Activated T-helper 17 cell treated with anti-CD3 and anti-CD28 coated beads, Interleukin-2, amount 50 U/mL, for 72 hours (primary cell): Measurements from ENCODE around the gene CD68. TPM values are rescaled to one million over a fixed set of nuclear protein-coding genes. Genes with fewer than 3 reads are reported as not detected.

Source experiments
- ATAC-seq: fragments of 150-1000 bp; cut with Tn5 transposase; replicated peaks from 2 replicates; pipeline ENCODE4 v1.10.0; 2021; ENCODE audit warnings: mild to moderate bottlenecking, moderate library complexity
- H3K27ac Mint-ChIP-seq: one replicate; pipeline ENCODE4 v1.8.0; 2022; ENCODE audit warnings: mixed read lengths
- H3K27me3 Mint-ChIP-seq: one replicate; pipeline ENCODE4 v1.8.0; 2022; ENCODE audit warnings: mixed read lengths
- H3K36me3 Mint-ChIP-seq: one replicate; pipeline ENCODE4 v1.8.0; 2022; ENCODE audit warnings: low read depth, mild to moderate bottlenecking, mixed read lengths
- H3K4me1 Mint-ChIP-seq: one replicate; pipeline ENCODE4 v1.8.0; 2022; ENCODE audit warnings: mixed read lengths
- H3K4me3 Mint-ChIP-seq: one replicate; pipeline ENCODE4 v1.8.0; 2022; ENCODE audit warnings: mild to moderate bottlenecking, mixed read lengths
- H3K9me3 Mint-ChIP-seq: one replicate; pipeline ENCODE4 v1.8.0; 2022; ENCODE audit warnings: mixed read lengths
- total RNA-seq, 2 donors: library from RNA; stranded (reverse); gene quantifications; one replicate each; pipeline ENCODE4 v1.2.3, GENCODE V29; 2022

CD68 gene
- total RNA-seq, 2 donors from 2014 or later, result 17.5 to 51.8 TPM

DNA sequence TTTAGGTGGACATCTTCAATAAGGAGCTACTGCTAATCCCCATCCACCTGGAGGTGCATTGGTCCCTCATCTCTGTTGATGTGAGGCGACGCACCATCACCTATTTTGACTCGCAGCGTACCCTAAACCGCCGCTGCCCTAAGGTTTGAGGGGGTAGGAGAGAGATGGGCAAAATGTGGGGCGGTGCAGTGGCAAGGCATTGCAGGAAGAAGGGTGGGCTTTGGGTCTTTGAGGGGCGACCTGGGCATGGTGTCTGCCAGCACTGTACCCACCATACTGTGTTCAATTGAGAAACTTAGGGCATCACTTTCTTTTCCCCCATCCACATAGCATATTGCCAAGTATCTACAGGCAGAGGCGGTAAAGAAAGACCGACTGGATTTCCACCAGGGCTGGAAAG is 9.1 kb upstream of the CD68 start:
- ATAC-seq, result no peak
- peaks cover 99% of the 10 kb centered on the region for H3K36me3 Mint-ChIP-seq
- no peak overlapping the region for H3K4me3 Mint-ChIP-seq
- H3K9me3 Mint-ChIP-seq, result no peaks in the 10 kb centered on the region
- H3K27ac Mint-ChIP-seq, result peak overlapping the region; percentile 97
- H3K4me1 Mint-ChIP-seq, result peaks cover 13% of the 10 kb centered on the region
- no peaks in the 10 kb centered on the region for H3K27me3 Mint-ChIP-seq

DNA sequence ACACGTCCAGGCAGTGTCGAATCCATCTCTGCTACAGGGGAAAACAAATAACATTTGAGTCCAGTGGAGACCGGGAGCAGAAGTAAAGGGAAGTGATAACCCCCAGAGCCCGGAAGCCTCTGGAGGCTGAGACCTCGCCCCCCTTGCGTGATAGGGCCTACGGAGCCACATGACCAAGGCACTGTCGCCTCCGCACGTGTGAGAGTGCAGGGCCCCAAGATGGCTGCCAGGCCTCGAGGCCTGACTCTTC is 7.2 kb upstream of the CD68 start:
- Mint-ChIP-seq H3K36me3 (peaks cover 99% of the 10 kb centered on the region), H3K4me1 (peaks cover 22% of the 10 kb centered on the region), H3K27me3 (no peaks in the 10 kb centered on the region), H3K27ac (peak overlapping the region; percentile 97), H3K4me3 (peak overlapping the region; percentile 96), H3K9me3 (no peaks in the 10 kb centered on the region)
- no peak for ATAC-seq

DNA sequence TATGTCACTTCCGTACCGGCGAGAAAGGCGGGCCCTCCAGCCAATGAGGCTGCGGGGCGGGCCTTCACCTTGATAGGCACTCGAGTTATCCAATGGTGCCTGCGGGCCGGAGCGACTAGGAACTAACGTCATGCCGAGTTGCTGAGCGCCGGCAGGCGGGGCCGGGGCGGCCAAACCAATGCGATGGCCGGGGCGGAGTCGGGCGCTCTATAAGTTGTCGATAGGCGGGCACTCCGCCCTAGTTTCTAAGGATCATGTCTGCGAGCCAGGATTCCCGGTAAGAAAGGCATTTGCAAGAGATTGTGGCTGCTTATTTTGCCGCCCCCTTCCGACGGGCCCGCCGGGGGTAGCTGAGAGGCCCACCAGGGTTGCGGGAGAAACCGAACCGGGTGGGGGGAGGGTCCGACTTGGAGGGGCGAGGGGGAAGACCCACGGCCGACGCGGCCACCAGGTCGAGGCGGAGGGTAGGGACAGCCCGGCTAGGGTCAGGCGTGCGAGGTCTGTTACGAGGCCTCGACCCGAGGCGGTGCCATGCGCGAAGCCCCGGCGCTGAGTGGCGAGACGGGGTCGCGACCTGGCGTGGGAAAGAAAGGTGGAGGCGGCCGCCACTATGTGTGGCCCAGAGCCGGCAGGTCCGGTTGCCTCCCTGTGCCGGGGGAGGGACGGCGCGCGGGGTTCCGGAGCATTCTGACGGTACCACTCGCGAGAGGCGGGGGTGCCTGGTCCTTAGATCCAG is 6.7 kb upstream of the CD68 start:
- Mint-ChIP-seq H3K9me3 (no peaks in the 10 kb centered on the region), H3K27ac (peak overlapping the region; percentile 97)

DNA sequence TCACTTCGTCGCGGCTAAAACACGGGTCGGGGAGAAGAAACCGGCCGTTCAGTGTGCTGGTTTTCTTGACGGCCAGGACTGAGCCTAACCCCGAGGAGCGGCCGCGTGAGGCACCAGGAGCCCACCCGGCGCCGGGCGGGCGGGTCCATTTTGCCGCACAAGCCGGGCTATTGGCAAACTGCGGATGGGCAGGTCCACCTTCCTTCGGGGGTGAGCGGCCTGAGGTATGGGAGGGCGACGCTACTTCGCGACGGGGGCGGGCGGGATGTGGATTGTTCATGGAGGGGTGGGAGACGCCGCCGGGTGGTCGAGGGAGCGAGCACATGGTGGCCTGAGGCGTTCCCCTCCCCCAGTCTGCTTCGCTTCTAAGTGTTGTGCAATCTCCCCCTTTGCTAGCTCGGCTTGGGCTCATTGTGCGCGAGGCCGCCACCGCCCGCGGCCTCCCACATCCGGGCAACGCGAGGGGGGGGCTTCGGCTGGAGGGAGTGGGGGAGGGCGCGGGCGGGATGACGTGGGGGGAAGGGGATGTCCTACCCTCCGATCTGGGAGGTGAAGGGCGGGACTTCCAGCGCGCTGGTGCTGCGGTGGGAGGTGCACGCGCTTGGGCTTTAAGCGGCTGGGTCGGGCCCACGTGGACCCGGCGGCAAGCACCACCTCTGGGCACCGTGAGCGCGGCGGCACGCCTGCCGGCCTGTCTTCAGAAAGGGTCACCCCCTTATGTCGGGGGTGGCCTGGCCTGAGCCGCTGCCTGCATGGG is 5.9 kb upstream of the CD68 start:
- Mint-ChIP-seq H3K4me3 (peak overlapping the region; percentile 96), H3K27me3 (no peaks in the 10 kb centered on the region), H3K4me1 (peaks cover 28% of the 10 kb centered on the region), H3K9me3 (no peaks in the 10 kb centered on the region), H3K27ac (peak overlapping the region; percentile 93), H3K36me3 (peaks cover 100% of the 10 kb centered on the region)
- peak; percentile 42 for ATAC-seq

More for the DNA sequence above, 6.7 kb upstream of the CD68 start:
- Mint-ChIP-seq H3K4me1 (peaks cover 22% of the 10 kb centered on the region), H3K27me3 (no peaks in the 10 kb centered on the region), H3K4me3 (peak overlapping the region; percentile 96), H3K36me3 (peaks cover 99% of the 10 kb centered on the region)
- ATAC-seq, result peak; percentile 94

DNA sequence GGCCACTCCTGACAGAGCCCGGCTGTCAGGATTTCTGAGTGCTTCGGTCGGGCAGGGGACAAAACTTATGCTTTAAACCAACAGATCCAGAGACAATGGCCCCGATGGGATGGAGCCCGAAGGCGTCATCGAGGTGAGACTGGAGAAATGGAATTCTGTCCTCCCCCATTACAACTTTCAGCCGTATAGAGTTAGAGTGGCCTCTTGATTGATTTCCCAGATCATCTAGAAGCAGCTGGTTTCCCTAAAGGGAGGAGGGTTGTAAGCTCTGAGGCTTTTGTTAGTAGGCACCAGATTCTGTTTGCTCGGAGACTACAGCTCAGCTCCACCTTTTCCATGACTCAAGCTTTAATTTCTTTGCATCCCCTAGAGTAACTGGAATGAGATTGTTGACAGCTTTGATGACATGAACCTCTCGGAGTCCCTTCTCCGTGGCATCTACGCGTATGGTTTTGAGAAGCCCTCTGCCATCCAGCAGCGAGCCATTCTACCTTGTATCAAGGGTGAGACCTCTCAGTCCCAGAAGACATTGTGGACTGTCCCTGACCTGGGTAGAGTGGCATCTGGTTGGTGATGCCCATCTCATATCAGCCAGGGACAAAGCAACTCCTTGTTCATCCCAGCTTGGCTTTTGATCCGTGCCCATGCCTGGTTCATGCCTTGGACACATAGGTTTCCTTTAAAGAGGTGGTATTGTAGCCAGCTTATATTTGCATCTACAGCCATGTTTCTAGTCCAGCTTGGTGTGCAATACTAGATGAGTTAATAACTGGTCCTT is 5.1 kb upstream of the CD68 start:
- Mint-ChIP-seq H3K36me3 (peaks cover 100% of the 10 kb centered on the region), H3K27me3 (no peaks in the 10 kb centered on the region), H3K4me1 (peaks cover 33% of the 10 kb centered on the region), H3K27ac (peak overlapping the region; percentile 93), H3K4me3 (peak overlapping the region; percentile 96), H3K9me3 (no peaks in the 10 kb centered on the region)
- no peak for ATAC-seq

DNA sequence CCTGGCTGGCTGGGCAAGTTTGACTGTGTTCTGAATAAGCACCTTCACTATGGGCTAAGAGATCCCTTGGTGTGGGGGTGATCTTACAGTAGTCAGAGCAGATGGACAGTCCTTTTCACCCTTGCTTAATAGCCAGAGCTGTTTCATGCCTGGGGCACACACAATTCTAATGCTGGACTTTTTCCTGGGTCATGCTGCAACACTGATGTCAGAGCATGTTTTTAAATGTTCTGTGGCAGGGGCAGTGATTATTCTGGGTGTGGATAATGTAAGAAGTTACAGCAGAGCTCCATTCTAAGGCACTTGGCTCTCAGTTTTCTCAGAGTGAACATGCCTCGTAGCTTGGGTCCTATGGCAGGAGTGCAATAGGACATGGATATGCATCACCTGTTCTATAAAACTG is 4.0 kb upstream of the CD68 start:
- Mint-ChIP-seq H3K27me3 (no peaks in the 10 kb centered on the region), H3K4me3 (peak overlapping the region; percentile 96), H3K9me3 (no peaks in the 10 kb centered on the region), H3K4me1 (peaks cover 44% of the 10 kb centered on the region), H3K36me3 (peaks cover 100% of the 10 kb centered on the region), H3K27ac (peak overlapping the region; percentile 93)
- no peak for ATAC-seq

DNA sequence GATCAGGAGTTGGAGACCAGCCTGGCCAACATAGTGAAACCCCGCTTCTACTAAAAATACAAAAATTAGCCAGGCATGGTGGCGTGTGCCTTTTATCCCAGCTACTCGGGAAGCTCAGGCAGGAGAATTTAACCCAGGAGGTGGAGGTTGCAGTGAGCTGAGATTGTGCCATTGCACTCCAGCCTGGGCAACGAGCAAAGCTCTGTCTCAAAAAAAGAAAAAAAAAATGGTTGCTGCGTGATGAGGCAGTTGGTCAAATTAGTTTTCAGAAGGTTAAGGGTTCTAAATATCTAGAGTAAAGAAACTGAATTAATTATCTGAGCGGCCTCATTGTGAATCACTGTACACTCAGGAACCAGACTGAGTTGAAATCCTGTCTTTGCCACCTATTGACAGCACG is 3.5 kb upstream of the CD68 start:
- Mint-ChIP-seq H3K9me3 (no peaks in the 10 kb centered on the region), H3K4me3 (peak overlapping the region; percentile 96), H3K4me1 (peaks cover 48% of the 10 kb centered on the region), H3K27ac (peak overlapping the region; percentile 24), H3K27me3 (no peaks in the 10 kb centered on the region), H3K36me3 (peaks cover 100% of the 10 kb centered on the region)
- no peak for ATAC-seq

DNA sequence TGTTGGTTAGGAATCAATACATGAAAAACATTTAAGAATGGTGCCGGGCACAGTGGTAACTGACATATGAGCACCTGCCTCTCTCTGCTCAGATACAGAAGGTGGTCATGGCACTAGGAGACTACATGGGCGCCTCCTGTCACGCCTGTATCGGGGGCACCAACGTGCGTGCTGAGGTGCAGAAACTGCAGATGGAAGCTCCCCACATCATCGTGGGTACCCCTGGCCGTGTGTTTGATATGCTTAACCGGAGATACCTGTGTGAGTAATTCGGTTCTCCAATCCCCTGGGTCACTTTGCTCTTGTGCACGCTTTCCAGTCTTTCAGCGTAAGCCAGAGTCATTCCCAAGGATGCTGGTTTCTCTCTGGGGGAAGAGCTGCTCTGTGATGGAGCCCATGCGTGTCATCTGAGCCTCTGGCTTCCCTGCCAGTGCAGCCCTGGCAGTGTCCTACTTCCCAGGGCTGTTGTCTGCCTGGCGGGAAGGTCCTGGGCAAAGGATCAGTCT is 3.0 kb upstream of the CD68 start:
- Mint-ChIP-seq H3K4me1 (peaks cover 47% of the 10 kb centered on the region), H3K4me3 (peak overlapping the region; percentile 96), H3K36me3 (peaks cover 100% of the 10 kb centered on the region), H3K27me3 (no peaks in the 10 kb centered on the region), H3K9me3 (no peaks in the 10 kb centered on the region), H3K27ac (peak overlapping the region; percentile 24)
- ATAC-seq, result no peak

DNA sequence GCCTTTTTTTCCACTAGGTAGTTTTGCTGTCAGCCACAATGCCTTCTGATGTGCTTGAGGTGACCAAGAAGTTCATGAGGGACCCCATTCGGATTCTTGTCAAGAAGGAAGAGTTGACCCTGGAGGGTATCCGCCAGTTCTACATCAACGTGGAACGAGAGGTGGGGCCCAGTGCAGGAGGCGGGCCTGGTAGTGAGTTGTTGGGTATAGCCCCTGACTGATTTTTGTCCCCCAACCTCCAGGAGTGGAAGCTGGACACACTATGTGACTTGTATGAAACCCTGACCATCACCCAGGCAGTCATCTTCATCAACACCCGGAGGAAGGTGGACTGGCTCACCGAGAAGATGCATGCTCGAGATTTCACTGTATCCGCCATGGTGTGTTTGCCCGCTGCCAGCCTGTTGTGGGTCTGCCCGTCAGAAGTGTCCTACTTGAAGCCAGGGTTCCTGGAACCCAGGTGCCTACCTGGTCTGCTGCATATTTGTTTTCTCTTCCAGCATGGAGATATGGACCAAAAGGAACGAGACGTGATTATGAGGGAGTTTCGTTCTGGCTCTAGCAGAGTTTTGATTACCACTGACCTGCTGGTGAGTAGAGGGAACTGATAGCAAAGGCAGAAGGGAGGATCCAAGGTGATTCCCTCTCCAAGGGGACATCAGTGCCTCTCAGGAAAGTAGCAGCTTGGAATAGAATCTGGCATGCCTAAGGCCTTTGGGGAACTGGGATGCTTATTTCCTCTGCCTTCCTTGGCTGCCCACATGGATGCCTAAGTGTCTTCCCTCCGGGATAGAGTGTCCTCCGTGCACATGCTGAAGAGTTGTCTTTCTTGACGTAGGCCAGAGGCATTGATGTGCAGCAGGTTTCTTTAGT is 1.9 kb upstream of the CD68 start:
- peak overlapping the region; percentile 96 for H3K4me3 Mint-ChIP-seq
- H3K36me3 Mint-ChIP-seq, result peaks cover 92% of the 10 kb centered on the region
- no peak for ATAC-seq
- peak overlapping the region; percentile 62 for H3K27ac Mint-ChIP-seq
- no peaks in the 10 kb centered on the region for H3K27me3 Mint-ChIP-seq
- H3K4me1 Mint-ChIP-seq, result peaks cover 47% of the 10 kb centered on the region
- H3K9me3 Mint-ChIP-seq, result no peaks in the 10 kb centered on the region

DNA sequence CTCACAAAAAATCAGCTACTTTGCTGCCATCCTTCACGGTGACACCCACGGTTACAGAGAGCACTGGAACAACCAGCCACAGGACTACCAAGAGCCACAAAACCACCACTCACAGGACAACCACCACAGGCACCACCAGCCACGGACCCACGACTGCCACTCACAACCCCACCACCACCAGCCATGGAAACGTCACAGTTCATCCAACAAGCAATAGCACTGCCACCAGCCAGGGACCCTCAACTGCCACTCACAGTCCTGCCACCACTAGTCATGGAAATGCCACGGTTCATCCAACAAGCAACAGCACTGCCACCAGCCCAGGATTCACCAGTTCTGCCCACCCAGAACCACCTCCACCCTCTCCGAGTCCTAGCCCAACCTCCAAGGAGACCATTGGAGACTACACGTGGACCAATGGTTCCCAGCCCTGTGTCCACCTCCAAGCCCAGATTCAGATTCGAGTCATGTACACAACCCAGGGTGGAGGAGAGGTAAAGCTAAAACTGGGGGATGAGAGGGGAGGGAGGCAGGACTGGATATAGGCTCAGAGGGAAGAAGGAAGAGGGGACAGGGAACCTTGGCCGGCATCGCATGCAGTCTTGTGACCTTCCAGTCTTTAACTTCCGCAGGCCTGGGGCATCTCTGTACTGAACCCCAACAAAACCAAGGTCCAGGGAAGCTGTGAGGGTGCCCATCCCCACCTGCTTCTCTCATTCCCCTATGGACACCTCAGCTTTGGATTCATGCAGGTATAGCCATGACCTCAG is 581 bp downstream of the CD68 start:
- H3K36me3 Mint-ChIP-seq, result peaks cover 88% of the 10 kb centered on the region
- H3K27me3 Mint-ChIP-seq, result no peaks in the 10 kb centered on the region
- H3K27ac Mint-ChIP-seq, result peak overlapping the region; percentile 95
- H3K4me1 Mint-ChIP-seq, result peaks cover 44% of the 10 kb centered on the region
- peak overlapping the region; percentile 96 for H3K4me3 Mint-ChIP-seq
- no peaks in the 10 kb centered on the region for H3K9me3 Mint-ChIP-seq
- peak; percentile 3 for ATAC-seq

DNA sequence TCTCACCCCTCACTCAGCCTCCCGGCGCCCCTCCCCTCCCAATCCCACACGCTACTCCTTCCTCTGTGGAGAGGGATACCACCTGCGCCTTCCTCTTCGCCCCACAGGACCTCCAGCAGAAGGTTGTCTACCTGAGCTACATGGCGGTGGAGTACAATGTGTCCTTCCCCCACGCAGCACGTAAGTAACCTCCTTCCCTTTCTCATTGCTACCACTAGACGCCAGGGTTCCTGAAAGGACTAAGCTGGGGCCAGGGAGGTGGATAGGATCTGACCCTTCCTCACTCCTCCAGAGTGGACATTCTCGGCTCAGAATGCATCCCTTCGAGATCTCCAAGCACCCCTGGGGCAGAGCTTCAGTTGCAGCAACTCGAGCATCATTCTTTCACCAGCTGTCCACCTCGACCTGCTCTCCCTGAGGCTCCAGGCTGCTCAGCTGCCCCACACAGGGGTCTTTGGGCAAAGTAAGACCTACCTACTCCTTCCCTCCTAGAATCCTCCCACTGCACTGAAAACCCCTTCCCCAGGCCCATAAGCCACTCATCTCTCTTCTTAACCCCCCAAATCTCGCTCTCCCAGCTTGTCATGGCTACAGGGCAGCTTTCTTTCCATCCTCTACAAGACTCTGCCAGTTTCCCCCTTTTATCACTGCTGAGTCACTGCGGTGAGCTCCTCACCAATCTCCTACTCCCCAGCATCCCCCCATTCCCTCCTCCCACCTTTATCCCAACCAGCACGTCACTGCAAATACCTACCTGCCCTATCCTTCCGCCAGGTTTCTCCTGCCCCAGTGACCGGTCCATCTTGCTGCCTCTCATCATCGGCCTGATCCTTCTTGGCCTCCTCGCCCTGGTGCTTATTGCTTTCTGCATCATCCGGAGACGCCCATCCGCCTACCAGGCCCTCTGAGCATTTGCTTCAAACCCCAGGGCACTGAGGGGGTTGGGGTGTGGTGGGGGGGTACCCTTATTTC is 1.5 kb downstream of the CD68 start:
- Mint-ChIP-seq H3K4me1 (peaks cover 48% of the 10 kb centered on the region), H3K27ac (peak overlapping the region; percentile 95), H3K27me3 (no peaks in the 10 kb centered on the region)

DNA sequence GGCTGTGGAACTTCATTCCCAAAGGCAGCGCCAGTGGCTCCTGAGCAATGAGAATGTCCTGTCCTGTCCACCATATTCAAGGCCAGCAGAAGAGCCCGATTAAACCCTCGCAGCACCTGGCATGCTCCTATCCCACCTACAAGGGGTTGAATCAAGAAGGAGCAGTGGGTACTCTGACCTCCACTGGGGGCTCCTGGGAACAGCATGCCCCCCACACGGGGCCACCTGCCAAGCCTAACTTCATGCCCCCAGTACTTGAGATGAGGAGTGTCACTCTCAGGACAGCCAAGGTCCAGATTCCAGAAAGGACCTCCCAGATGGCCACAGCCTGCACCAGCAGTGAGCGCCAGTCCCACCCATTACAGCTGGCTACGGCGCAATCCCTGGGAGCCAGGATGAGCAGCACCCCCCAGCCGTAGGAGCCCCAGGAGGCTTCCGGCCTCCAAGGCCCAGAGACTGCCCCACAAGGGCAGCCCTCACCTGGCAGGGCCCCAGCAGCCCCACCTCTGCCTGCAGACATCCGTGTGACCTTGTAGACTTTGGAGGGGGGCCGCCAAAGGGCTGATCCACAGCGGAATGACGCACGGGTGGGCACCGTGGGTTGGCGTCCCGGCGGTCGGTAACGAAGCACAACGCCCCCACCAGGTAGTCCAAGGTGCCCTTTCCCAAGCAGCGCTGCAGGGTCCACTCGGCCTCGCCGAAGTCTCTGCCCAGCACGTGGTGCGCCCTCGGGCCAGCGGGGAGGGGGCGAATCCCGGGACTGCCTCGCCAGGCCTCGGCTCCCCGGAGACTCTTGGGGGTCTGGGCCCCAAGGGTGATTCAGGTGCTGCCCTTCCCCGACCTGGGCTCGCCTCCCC is 3.2 kb downstream of the CD68 start:
- H3K4me3 Mint-ChIP-seq, result peak overlapping the region; percentile 96
- ATAC-seq, result no peak
- peaks cover 39% of the 10 kb centered on the region for H3K4me1 Mint-ChIP-seq
- peak overlapping the region; percentile 94 for H3K27ac Mint-ChIP-seq
- H3K36me3 Mint-ChIP-seq, result peaks cover 78% of the 10 kb centered on the region
- H3K9me3 Mint-ChIP-seq, result no peaks in the 10 kb centered on the region
- no peaks in the 10 kb centered on the region for H3K27me3 Mint-ChIP-seq

More for the DNA sequence above, 1.5 kb downstream of the CD68 start:
- Mint-ChIP-seq H3K4me3 (peak overlapping the region; percentile 96), H3K36me3 (peaks cover 86% of the 10 kb centered on the region), H3K9me3 (no peaks in the 10 kb centered on the region)
- ATAC-seq, result no peak
